NOMO-1 (cell line): ENCODE measurements around the gene M1AP.
"Not testable (repeated sequence)": the region's sequence is repeated elsewhere in the genome, so short reads cannot be mapped to it uniquely, and the experiment has no call there.

ENCODE experiments used
- DNase-seq, 2 experiments: peaks; one replicate each; lab custom pipeline; 2025; ENCODE audit not compliant: unreplicated experiment in 2 of 2; lab: John Stamatoyannopoulos, UW

Gene M1AP

DNA sequence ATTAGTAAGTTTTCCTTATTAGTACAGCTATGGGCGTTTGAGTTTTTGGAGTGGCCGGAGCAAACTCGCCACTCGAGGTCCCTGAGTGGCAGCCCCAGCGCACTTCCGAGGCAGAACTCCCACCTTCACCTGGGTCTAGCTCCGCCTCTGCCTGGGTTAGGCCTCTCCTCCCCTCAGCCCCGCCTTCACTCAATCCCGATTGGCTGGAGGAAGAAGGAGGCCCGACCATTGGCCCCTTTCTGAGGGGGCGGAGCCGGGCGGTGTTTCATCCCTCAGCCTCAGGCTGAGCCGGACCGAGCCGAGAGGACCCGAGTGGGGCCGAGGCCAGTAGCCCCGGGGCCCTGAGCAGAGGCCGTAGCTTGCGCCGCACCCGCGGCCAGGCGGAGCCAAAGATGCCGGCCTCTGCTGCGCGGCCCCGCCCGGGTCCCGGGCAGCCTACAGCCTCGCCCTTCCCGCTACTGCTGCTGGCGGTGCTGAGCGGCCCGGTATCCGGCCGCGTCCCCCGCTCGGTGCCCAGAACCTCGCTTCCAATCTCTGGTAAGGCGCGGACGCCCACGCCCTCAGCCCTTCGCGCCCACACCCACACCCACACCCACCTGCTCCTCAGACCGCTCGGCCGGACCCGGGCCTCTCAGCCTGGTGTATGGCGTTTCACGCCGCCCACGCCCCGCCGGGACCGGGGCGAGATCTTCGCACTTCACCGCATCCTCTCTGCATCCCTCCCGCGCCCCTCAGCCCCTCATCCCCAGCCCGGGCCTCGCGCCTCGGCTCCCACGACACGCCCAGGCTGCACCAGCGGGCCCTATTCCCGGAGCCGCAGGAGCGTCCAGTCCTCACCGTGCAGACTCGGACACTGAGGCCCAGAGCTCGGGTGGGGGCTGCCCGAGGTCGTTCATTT lies 6.1 kb upstream of the M1AP start, which contains the start of gene SEMA4F:
Gene SEMA4F, plus strand, starts transcription at position 263 of the 898 bp plus-strand sequence. Its CDS starts 130 bp downstream, at position 393.
- peak; percentile 97 to 98 for DNase-seq

DNA sequence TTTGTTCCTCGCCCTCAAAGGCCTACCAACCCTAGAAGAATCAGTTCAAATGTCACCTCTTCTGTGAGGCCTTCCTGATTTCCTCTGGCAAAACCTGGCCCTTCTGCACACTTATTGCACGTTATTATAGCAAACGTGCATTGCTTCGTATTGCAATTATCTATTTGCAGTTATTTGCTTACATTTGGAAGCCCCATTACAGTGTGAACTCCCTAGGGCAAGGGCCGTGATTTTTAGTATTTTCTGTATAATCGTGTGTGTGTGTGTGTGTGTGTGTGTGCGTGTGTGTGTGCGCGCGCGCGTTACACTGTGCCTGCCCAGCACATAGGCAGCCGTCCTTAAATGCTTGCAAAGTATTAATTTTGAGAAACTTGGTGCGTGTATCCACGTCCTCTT lies 5.5 kb upstream of the M1AP start:
- no peak for DNase-seq

DNA sequence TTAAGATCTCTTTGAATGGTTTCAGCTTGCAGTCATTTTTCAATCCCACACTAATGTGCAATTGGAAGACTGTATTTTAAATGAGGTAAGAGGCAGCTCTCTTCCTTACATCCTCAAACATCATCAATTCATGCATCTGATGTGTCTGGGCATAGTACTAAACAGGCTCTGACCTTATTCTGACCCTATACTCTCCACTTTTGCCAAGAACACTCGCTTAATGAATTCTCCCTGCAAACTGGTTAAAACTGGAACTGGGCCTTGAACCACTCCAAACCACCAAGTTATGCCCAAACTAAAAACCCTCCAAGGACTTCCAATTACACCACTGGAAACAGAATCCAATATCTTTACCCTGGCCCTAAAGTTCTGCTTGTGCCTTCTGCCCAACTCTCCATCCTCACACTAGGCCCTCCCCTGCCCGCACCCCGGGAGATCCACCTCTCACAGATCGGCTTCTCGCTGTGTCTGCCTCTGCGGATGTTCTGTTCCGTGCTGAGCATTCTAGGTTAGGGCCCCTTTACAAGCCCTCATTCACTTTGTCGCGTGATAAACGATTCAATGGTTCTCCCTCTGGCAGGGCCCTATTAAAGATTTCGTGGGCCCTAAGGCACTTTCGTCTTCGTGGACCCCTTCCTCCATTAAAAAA lies 1.2 kb downstream of the M1AP start:
- no peak for DNase-seq

- DNase-seq = no peak
These were observed 1.9 kb downstream of the M1AP start for GRCh38 chr2:74646201-74646600.

- DNase-seq = no peak
These were observed 2.8 kb downstream of the M1AP start for GRCh38 chr2:74645344-74645743.

GRCh38 chr2:74639550-74639949 lies 8.6 kb downstream of the M1AP start:
- DNase-seq = no peak

DNA sequence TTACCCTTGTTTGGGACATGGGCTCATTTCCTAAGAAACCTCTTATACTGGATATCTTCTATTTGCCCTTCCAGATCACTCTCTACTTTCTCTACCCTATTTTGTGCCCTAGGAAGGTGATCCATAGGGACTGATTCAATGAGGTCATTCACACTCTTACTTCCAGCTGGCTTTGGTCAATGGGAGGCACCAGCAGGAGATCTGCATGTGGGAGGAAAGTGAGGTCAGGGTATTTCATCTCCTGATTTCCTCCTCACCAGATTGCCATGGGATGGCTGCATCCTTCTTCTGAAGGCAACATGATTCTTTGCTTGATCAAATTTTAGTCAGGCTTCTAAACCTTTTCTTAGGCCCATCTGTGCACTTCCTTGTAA lies 15.2 kb downstream of the M1AP start:
- DNase-seq = no peak

- DNase-seq = no peak
These were observed 15.8 kb downstream of the M1AP start for GRCh38 chr2:74632209-74632938.

DNA sequence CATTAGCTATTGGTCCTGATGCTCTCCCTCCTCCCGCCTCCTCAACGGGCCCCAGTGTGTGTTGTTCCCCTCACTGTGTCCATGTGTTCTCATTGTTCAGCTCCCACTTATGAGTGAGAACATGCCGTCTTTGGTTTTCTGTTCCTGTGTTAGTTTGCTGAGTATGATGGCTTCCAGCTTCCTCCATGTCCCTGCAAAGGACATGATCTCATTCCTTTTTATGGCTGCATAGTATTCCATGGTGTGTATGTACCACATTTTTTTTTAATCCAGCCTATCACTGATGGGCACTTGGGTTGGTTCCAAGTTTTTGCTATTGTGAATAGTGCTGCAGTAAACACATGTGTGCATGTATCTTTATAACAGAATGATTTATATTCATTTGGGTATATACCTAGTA lies 17.7 kb downstream of the M1AP start:
- not testable (repeated sequence) for DNase-seq

DNA sequence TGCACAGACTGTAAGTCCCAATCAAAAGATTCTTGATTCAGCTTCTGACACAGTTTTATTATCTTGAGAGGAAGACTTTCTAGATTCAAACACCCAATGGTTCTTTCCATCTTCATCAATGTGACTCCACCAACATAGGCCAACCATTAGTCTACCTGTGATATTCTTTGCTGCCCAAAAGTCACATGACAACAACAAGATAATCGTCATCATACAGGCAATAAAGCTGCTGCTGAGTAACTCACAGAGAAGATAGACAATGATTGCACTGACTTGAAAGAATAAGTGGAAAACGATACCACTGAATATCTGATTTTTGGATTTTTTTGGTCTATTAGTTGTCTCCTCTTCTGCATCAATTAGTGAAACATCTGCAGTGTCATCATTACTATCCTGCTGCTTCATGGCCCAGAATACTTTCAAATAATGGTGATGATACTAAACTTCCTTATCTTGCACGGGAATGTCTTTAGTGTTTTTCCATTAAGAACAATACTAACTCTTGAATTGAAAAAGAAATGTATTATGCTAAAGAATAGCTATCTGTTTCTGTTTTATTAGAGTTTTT lies 19.5 kb downstream of the M1AP start:
- no peak for DNase-seq

GRCh38 chr2:74625658-74626425 lies 22.3 kb downstream of the M1AP start:
- DNase-seq = no peak

DNA sequence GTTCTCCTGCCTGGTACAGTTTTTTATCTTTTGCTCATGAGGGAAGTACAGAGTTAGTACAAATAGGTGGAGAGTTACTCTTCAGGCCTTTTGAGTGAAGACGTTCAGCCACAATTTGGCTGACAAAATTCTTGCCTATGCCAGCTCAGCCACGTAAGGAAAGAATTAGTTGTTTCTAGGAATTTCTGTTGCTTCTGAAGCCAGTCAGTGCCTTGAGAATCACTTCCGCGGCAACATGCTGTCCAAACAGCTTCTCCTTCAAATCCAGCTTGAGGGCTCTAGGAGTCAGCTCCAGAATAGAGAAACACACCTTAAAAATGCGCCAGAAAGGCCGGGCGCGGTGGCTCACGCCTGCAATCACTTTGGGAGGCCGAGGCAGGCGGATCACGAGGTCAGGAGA lies 27.5 kb downstream of the M1AP start:
- no peak for DNase-seq

DNA sequence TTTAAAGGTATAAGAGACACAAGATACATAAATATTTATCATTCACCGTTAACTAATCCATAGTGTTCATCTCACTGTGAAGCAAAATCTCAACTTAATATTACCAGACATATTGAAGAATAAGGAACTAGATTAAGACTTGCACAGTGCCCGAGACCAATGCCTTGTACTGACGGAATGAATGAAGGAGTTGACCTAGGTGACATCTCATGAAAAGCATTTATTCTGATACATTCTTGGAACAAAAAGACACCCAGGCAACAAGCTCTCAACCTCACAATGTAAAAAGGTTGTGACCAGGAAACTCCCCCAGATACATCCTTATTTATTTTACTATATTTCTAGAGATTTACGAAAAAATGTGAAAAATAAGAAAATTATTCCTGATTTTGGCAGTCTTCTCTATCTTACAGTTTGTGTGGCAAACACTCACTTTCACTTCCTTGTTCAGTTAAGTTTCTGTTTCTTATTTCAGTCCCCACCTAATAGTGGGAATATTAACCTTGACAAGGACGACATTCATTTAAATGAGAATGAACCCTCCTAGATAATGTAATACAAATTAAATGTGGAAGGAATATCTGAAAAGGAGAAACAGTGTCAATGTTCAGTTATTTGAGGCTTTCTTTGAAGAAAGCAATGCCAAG lies 28.4 kb downstream of the M1AP start:
- DNase-seq = peak; percentile 25 to 80

DNA sequence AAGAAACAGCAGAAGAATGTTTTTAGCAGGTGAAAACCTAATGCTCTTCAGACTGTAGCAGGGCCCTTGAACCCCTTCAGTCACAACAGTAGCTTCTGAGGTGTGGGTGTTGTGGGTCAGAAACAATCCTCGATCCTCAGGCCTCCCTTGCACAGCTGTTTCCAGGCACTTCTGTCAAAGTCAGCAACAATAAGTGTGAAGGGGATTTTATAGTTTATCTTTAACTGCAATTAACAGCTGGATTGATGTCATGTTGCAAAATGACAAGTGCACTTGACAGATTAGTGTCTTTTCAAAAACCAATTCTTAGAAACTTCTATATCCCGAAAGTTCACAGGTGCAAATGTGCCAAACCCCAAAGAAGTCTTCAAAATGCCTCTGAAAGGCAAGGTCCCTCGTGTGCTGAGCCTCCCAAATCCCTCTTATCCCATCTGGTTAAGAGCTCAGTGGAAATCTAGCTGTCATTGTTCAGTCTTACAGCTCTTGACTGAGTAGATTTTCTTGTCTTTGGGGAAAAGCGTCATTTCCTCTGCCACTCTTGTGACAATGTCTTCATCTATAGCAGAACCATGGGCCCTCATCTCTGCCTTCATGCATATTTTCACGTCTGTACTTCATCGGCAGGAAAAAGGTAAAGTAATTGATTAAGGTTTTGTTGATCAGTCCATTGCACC lies 29.6 kb downstream of the M1AP start:
- no peak for DNase-seq

GRCh38 chr2:74617122-74617521 lies 31.0 kb downstream of the M1AP start:
- no peak for DNase-seq

DNA sequence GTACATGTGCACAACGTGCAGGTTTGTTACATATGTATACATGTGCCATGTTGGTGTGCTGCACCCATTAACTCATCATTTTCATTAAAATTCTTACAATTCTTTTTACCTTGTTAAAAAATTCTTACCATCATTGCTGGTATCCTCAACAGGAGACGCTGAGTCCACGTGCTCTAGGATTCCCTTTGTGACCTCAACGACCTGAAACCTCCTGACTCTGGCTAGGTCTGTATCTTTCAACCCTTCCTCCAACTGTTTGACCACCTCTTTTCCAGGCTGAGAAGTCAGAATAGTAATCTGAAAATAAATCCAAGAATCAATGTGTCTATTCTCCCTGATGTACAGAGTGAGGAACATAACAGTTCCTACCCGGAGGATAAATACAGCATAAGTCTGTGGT lies 41.2 kb downstream of the M1AP start:
- DNase-seq = no peak

DNA sequence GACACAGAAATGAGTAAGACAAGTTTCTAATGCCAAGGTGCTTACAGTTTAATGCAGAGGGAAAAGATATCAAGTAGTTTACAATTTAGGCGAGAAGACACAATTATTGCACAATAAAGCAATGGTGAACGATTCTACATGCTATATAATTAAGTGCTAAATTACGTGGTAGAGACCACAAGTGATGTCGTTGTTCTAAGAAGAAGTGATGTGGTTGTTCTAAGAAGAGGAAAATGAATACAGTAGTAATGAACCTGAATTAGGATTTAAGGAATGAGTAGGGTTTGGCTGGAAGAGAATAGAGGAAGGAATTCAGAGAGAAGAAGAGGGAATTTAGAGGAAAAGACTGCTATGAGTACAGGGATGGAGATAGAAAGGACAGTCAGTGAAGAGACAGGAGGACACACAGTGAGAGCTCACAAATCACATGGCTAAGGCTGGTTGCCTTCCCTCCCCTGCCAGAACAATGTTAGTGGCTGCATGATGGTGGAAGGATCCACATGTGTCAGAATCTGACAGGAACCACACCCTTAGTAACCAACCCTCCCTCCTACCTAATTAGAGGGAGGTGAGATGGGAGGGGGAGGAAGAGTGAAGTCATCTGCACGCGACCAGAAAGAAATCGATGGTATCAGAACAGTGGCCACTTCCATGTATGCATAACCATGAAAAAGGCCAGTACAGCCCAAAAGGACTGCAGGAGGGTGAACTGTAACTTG lies 44.7 kb downstream of the M1AP start:
- DNase-seq = peak in 1 of 2 experiments; percentile 24

DNA sequence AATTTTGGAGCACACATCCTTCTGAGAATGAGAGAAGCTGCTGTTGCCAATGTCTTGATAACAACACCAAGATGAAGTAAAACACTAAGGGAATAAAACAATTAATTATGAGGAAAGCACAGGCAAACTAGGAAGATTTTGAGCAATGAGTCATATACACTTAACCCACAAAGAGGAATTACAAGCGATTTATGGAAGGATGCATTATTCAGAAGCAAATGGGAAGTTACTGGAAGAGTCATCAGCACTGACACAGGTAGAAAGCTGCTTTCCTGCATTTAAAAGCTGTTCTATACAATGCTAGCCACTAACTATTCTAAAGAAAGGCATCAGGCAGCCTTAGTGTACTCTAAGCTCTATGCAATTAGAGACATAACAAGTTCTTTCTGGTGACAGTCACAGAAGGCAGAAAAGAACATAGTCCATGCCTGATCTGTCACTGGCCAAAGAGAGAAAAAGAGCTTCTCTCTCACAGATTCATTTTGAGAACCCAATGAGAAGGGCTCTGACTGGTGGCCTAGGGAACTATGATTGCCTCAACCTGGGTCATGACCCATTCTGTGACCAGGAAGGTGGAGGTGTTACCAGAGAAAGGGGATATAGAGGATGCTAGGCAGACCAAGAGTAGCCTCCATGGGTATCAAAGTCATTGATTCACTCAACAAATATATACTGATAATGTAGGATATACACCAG lies 45.4 kb downstream of the M1AP start:
- peak in 1 of 2 experiments; percentile 21 for DNase-seq
